ENCODE results near the gene MYH10.

Gene MYH10

GRCh38 chr17:8610558-8610957 is 20.0 kb downstream of the MYH10 start:
- in situ Hi-C loops (cut with MboI; ENCODE audit: low sequenced_read_pairs) = no loop called here

DNA sequence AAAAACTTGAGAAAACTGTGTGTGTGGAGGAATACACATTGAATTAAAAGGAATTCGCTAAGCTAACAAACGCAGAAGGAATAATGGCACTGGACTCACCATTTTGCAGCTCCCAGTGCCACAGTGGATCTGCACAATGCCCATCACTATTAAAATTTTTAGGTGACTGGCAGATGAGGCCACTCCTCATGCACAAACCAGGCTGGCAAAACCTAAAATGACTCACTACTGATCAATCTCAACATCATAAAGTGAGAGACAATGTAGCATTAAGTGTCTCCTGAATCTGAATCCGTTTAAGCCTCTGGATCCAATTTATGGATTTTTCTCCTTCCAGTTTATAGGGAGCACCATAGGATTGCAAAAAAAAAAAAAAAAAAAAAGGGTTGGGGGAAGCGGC is 20.6 kb downstream of the MYH10 start:
- in situ Hi-C loops (cut with MboI; ENCODE audit: low sequenced_read_pairs) = no loop called here

DNA sequence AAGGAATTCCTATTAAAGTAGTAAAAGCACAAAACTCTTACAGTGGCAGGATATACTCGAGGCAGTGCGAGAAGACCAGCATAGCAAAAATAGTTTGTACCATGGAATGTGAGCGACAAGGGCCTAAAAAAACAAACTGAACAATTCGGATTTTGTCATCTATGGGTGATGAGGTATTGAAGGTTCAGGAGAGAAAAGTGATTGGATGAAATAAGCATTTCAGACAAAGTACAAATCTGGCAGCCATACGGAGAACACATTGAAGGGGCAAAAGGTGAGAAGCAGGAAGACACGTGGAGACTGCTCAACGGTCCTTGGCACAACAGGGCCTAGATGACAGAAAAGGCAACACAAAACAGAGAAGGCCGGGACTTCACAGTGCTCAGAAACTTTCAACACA is 22.5 kb downstream of the MYH10 start:
- in situ Hi-C loops (cut with MboI; ENCODE audit: low sequenced_read_pairs) = no loop called here

DNA sequence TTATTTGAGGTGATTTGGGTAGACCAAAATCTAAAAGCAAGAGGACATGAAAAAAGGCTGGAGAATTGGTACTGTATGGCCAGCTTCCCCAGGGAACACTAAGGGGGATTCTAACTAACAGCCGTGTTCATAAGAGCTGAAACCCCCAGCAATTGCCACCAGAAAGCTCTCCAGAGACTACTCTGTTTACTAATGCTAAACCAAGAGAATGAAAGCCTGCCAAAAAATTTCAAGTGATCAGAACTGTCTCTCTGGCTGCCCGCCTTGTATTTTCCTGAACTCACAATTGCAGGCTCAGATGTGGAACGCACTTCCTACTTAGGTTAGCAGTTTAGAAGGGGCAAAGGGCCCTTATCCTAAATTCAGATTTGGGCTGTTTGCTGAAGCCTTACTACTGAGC is 24.1 kb downstream of the MYH10 start:
- in situ Hi-C loops (cut with MboI; ENCODE audit: low sequenced_read_pairs) = no loop called here

DNA sequence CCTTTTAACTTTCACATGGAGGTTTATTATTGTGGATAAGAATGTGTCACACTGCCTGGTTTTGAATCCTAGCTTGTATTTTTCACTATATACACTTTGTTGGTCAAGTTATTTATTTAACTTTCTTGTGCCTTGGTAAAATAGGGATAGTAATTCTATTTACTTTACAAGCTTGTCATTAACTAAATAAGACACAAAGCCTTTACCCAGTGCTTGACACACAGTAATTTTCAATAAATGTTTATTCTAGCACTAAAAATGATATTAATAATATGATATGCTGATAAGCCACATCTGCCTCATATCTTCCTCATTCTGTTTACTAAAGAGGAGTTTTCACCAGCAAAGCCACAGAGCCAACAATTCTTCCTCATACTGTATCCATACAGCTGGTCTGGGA is 27.8 kb downstream of the MYH10 start:
- in situ Hi-C loops (cut with MboI; ENCODE audit: low sequenced_read_pairs) = no loop called here

DNA sequence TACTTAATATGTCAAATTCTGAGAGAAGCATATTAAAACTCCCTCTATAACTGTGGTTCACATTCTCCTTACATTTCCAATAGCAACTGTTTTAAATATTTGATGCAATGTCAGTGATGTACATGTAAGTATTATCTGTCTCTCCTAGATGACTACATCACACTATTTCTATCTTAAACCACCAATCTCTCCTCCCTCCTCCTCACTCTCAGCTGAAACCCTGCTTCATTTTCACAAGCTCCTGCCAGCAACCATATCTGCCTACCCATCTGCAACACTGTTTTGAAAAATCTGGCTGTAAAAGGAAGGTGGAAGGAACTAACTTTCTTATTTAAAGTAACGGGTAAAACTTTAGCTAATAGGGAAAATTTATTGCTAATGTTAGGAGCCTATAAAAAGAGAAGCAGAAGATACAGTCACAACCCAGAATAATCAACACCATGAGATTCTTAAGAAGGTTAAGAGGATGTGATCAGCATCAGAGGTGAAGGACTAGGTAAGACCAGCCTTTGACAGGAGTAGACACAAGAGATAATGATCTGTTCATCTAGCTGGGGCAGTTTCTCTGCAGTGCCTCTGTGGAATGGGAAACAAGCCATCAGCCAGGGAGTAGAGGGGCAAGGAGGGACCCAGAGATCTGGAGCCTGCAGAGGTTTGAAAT is 31.0 kb downstream of the MYH10 start:
- in situ Hi-C loops (cut with MboI; ENCODE audit: low sequenced_read_pairs) = no loop called here

- in situ Hi-C loops (cut with MboI; ENCODE audit: low sequenced_read_pairs) = no loop called here
Observed at GRCh38 chr17:8598913-8599312, 31.6 kb downstream of the MYH10 start.

DNA sequence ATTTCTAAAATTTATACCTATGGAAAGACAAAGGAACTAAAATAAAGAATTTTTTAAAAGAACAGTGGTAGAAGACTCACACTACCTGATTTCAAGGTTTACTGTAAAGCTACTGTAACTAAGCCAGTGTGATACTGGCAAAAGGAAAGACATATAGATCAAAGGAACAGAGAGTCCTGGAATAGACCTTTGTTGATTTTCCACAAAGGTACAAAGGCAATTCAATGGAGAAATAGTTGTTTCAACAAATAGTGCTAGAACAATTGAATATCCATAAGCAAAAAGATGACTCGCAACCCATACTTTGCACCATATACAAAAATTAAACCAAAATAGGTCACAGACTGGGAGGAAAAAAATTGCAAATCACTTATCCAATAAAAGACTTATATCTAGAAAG is 36.7 kb downstream of the MYH10 start:
- in situ Hi-C loops (cut with MboI; ENCODE audit: low sequenced_read_pairs) = no loop called here

DNA sequence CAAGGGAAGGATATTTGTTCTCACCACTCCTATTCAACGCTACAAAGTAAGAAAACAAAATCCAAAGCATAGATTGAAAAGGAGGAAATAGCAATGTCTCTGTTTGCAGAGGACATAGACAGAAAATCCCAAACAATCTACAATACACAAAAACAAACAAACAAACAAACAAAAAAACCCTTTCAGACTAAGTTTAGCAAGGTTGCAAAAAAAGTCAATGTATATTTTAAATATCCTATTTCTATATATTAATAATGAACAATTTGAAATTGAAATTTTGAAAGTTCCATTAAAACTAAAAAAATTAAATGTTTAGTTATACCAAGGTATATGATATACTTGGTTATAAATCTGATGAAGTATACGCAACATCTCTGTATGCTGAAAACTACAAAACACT is 37.2 kb downstream of the MYH10 start:
- in situ Hi-C loops (cut with MboI; ENCODE audit: low sequenced_read_pairs) = no loop called here

DNA sequence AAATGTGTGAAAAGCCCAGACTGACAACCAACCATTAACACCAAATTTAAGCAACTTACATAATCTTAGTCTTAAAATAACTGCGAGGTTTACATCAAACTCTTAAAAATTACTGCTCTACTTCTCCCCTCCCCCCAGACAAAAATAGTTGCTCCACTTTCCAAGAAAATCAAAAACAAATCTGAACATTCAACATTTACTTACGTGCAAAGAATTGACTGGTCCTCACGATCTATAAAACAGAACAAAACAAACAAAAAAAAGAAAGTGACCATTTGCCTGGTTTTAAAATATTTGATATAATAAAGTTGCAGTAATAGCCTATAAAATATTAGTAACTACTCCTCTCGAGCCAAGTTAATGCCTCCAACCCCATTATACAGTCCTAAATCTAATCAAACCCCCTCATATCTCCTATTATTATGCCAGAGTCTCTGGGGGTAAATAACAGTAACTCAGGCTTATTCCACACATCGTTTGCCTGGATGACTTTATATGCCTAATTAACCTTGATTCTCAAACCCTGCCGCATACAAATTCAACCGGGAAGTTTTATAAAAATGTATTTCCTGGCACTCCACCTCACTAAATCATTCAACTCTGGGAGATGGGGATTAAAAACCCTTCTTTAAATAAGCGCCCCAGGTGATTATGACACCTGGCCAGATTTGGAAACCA is 41.5 kb downstream of the MYH10 start:
- in situ Hi-C loops (cut with MboI; ENCODE audit: low sequenced_read_pairs) = no loop called here

GRCh38 chr17:8586766-8587165 is 43.8 kb downstream of the MYH10 start:
- in situ Hi-C loops (cut with MboI; ENCODE audit: low sequenced_read_pairs) = no loop called here

GRCh38 chr17:8585911-8586310 is 44.6 kb downstream of the MYH10 start:
- in situ Hi-C loops (cut with MboI; ENCODE audit: low sequenced_read_pairs) = no loop called here

- in situ Hi-C loops (cut with MboI; ENCODE audit: low sequenced_read_pairs) = no loop called here
Observed at GRCh38 chr17:8583954-8584353, 46.6 kb downstream of the MYH10 start.

GRCh38 chr17:8580952-8581658 is 49.4 kb downstream of the MYH10 start:
- in situ Hi-C loops (cut with MboI; ENCODE audit: low sequenced_read_pairs) = no loop called here

DNA sequence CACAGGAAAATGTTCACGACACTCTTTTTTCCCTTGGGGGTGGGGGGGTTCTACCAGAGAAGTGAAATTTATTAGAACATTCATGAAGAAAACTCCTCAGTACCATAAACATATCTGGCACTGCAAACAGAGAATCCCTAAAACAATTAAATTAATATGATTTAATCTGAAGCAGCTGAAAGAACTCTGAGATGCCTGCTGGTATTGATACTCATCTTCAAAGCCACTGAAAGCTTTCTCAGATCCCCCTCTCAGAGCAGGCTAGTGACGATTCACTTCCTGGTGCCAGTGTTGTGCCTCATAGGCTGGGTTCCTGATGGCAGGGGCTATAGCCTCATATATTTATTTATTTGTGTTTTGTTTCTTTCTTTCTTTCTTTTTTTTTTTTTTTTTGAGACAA is 52.7 kb downstream of the MYH10 start:
- in situ Hi-C loops (cut with MboI; ENCODE audit: low sequenced_read_pairs) = no loop called here

DNA sequence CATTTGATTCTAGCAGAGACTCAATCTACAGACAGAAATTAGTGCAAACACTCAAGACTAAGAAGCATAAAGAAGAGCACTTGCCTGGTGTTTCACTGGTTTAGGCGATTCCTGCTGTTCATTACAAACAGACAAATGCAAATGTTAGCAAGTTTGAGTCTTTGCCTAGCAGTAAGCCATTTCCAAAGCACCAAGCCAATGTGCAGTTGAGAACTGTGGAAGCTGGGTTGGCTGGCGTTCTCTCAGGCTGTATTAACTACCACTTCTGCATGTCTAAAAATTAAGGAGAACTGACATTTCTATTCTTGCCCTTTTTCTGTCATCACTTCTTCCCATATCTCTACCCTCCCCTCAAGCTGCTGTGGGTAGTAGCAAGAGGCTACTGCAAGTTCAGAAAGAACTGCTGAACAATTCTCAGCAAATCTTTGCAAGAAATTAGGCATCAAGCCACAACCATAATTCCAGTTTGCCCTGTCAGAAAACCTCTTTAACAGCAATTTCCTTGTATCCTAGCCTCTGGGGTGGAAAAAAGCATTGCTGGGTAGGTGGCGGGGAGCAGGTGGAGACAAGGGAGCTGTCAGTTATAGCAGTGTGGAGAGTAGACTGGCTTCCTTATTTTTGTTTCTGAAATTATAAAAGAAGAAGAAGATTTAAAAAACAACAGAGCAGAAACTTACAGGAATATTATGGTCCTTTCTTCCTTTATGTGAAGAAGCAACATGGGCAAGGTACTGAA is 53.8 kb downstream of the MYH10 start:
- in situ Hi-C loops (cut with MboI; ENCODE audit: low sequenced_read_pairs) = no loop called here

- in situ Hi-C loops (cut with MboI; ENCODE audit: low sequenced_read_pairs) = no loop called here
Observed at GRCh38 chr17:8574687-8575086, 55.8 kb downstream of the MYH10 start.

DNA sequence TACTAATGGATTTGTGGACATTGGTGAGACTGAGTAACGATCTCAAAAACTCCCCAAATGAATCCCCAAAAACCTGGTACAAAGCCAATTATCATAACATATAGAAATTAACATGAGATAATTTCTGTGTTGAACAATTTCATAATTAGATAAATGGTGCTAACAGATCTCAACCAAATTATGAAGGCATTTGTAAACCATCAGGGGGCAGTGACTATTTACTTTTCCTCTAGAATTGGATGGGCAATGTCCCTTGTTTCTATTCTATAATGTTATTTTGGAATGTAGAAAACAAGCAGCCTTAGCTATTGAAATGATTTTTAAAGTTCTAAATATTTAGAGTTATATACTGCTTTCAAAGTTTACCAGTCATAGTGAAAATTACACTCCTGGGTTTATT is 57.8 kb downstream of the MYH10 start:
- in situ Hi-C loops (cut with MboI; ENCODE audit: low sequenced_read_pairs) = no loop called here

DNA sequence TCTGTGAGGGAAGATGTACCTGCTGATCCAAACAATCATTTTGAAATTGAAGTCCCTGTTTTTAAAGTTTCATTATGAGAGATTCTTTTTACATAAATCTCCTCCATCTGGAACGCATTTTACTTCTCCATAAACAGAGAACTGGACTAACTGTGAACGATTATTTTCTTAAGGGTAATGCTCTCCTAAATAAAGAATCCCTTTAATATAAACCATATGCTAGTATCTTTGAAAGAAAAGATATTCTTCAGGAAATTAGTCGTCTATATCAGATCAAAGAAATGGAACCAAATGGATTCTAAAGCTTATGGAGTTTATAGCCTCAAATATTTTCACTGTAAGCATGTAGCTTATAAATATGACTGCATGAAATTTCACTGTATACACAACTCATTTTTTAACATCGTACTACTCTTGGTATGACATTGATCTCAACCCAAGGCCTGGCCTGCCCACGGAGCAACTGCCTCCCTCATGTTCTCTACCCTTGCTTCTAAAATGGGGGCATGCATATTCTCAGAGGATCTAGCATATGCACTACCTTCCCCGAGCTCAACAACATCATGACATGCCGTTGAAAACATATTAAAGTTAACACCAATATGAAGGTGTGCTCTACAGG is 66.4 kb downstream of the MYH10 start:
- in situ Hi-C loops (cut with MboI; ENCODE audit: low sequenced_read_pairs) = no loop called here

GRCh38 chr17:8563024-8563776 is 67.3 kb downstream of the MYH10 start:
- in situ Hi-C loops (cut with MboI; ENCODE audit: low sequenced_read_pairs) = no loop called here

Data from HL-60/S4 treated with phorbol 12-myristate 13-acetate at 8.2 ng/mL for 4 days and 3 days (cell line).